Endothelial cell of umbilical vein (primary cell): ENCODE measurements around the gene SIAH3. TPM values are rescaled to one million over a fixed set of nuclear protein-coding genes. Genes with fewer than 3 reads are reported as not detected.

Source experiments
- BruUV-seq: library from RNA; stranded (reverse); fragments of 400-500 nt; replicated peaks from 2 replicates; lab custom pipeline; 2021; lab: Mats Ljungman, UMichigan
- CTCF ChIA-PET: fragments of 300-600, 350-600 bp; sonication (Branson Sonifier 250); formaldehyde crosslinking; loops from one replicate; lab custom pipeline; 2021; ENCODE audit warnings: antibody characterized with exemption, inconsistent platforms; lab: Charles Lee
- POLR2A ChIA-PET: fragments of 300-600, 350-600 bp; sonication (Branson Sonifier 250); formaldehyde crosslinking; loops from one replicate; lab custom pipeline; 2021; ENCODE audit warnings: antibody characterized with exemption, inconsistent platforms; lab: Charles Lee
- DNase-seq: peaks from one replicate; pipeline ENCODE4 v3.0.0-alpha.2; 2011; ENCODE audit warnings: low read depth, low spot score
- FAIRE-seq: peaks from 2 replicates; lab custom pipeline; 2011; peaks lifted over from hg19 to GRCh38; lab: Jason Lieb, UNC
- H2AFZ ChIP-seq: 2 replicates; pipeline ENCODE4 v1.6.0; 2012; ENCODE audit warnings: low read depth, low read length, control low read depth, inconsistent platforms
- H3K27ac ChIP-seq: 2 replicates; pipeline ENCODE4 v1.5.1; 2011; ENCODE audit warnings: low read depth, mild to moderate bottlenecking, control low read depth, low read length, moderate library complexity; ENCODE audit not compliant: insufficient read depth
- H3K27me3 ChIP-seq, 2 experiments: 2 replicates each; pipeline versions ENCODE4 v1.6.0 to v1.6.1; 2011; ENCODE audit warnings: low read length in 2 of 2, mixed read lengths in 1 of 2; ENCODE audit not compliant: control insufficient read depth in 2 of 2, insufficient read depth in 2 of 2
- H3K36me3 ChIP-seq, 2 experiments: 2 replicates in 1 of 2; 3 replicates in 1 of 2; pipeline ENCODE4 v1.5.1; 2011; ENCODE audit warnings: low read length in 2 of 2, mild to moderate bottlenecking in 1 of 2, moderate library complexity in 1 of 2; ENCODE audit not compliant: control insufficient read depth in 2 of 2, insufficient read depth in 2 of 2; ENCODE audit errors: extremely low read depth in 1 of 2
- H3K4me1 ChIP-seq: 3 replicates; pipeline ENCODE4 v1.5.1; 2011; ENCODE audit warnings: mild to moderate bottlenecking, low read length; ENCODE audit not compliant: control insufficient read depth, insufficient read depth; ENCODE audit errors: extremely low read depth
- H3K4me2 ChIP-seq: 2 replicates; pipeline ENCODE4 v1.6.1; 2011; ENCODE audit warnings: low read length, control low read depth, mixed read lengths; ENCODE audit not compliant: insufficient read depth
- H3K4me3 ChIP-seq, 3 experiments: fragments of 200-600 bp in 1 of 3; sonication (generic), shearing (Covaris generic) in 1 of 3; replicated peaks in 1 of 3; 2 replicates each; pipeline ENCODE4 v1.5.1; 2011 to 2016; ENCODE audit warnings: control low read depth in 3 of 3, low read length in 3 of 3, mild to moderate bottlenecking in 2 of 3, inconsistent platforms in 1 of 3, low read depth in 1 of 3, moderate library complexity in 1 of 3; ENCODE audit not compliant: insufficient read depth in 1 of 3
- H3K79me2 ChIP-seq: 2 replicates; pipeline ENCODE4 v1.6.0; 2012; ENCODE audit warnings: low read length, inconsistent platforms; ENCODE audit not compliant: control insufficient read depth, insufficient read depth
- H3K9ac ChIP-seq: replicated peaks from 2 replicates; pipeline ENCODE3; 2011; ENCODE audit warnings: low read length, control low read depth; ENCODE audit not compliant: insufficient read depth; ENCODE audit errors: extremely low read depth
- H3K9me1 ChIP-seq: replicated peaks from 3 replicates; pipeline ENCODE4 v1.6.0; 2011; ENCODE audit warnings: mild to moderate bottlenecking, low read length; ENCODE audit not compliant: control insufficient read depth, insufficient read depth; ENCODE audit errors: extremely low read depth
- H3K9me3 ChIP-seq: replicated peaks from 2 replicates; pipeline ENCODE4 v1.5.1; 2012; ENCODE audit warnings: low read length, inconsistent platforms; ENCODE audit not compliant: control insufficient read depth, insufficient read depth
- H4K20me1 ChIP-seq: replicated peaks from 2 replicates; pipeline ENCODE3; 2011; ENCODE audit warnings: mild to moderate bottlenecking, low read length; ENCODE audit not compliant: control insufficient read depth, insufficient read depth; ENCODE audit errors: extremely low read depth
- CTCF ChIP-seq, 2 donors: IDR thresholded peaks; 1 replicate in 1 of 2; 2 replicates in 1 of 2; pipeline ENCODE4 v1.5.1; 2011; ENCODE audit warnings: low read length in 2 of 2, mild to moderate bottlenecking in 2 of 2, moderate library complexity in 2 of 2, control low read depth in 1 of 2, inconsistent platforms in 1 of 2, low read depth in 1 of 2; ENCODE audit not compliant: insufficient read depth in 1 of 2; ENCODE audit errors: extremely low read depth in 1 of 2
- EZH2 ChIP-seq: IDR thresholded peaks from 2 replicates; pipeline ENCODE4 v1.6.1; 2012; ENCODE audit warnings: borderline replicate concordance, low read depth, mild to moderate bottlenecking, moderate library complexity, low read length, inconsistent platforms; ENCODE audit not compliant: severe bottlenecking
- FOS ChIP-seq: IDR thresholded peaks from 2 replicates; pipeline ENCODE4 v1.6.1; 2011; ENCODE audit warnings: mild to moderate bottlenecking, low read length, moderate library complexity, borderline replicate concordance; ENCODE audit not compliant: insufficient read depth
- GATA2 ChIP-seq: IDR thresholded peaks from 2 replicates; pipeline ENCODE4 v1.7.0; 2011; ENCODE audit warnings: low read depth, mild to moderate bottlenecking, moderate library complexity, mixed read lengths, low read length; ENCODE audit not compliant: insufficient read length, insufficient read depth
- JUN ChIP-seq: IDR thresholded peaks from 2 replicates; pipeline ENCODE4 v1.6.1; 2011; ENCODE audit warnings: borderline replicate concordance, low read depth; ENCODE audit not compliant: insufficient read length, insufficient read depth
- MAX ChIP-seq: IDR thresholded peaks from 2 replicates; pipeline ENCODE4 v1.6.1; 2011; ENCODE audit not compliant: insufficient read depth, insufficient read length
- MYC ChIP-seq: IDR thresholded peaks from one replicate; pipeline ENCODE4 v1.6.1; 2011; ENCODE audit warnings: mild to moderate bottlenecking, low read depth, low read length
- POLR2A ChIP-seq: IDR thresholded peaks from 2 replicates; pipeline ENCODE4 v1.6.1; 2012; ENCODE audit warnings: low read depth, mild to moderate bottlenecking, control low read depth, low read length
- POLR2AphosphoS5 ChIP-seq: IDR thresholded peaks from 2 replicates; pipeline ENCODE4 v1.6.1; 2012; ENCODE audit warnings: low read depth, mild to moderate bottlenecking, control low read depth, low read length, moderate library complexity; ENCODE audit not compliant: insufficient read depth
- dilution Hi-C: fragments of 300-500 bp; cut with MboI; formaldehyde crosslinking; loops from one replicate; pipeline ENCODE4 v1.15.0; 2019; ENCODE audit warnings: low sequenced_read_pairs; ENCODE audit not compliant: extremely low pct_ligation_motif_present
- intact Hi-C: fragments of 100-400 bp; cut with micrococcal nuclease; formaldehyde crosslinking; loops from one replicate; pipeline ENCODE4 v1.10.0; 2022
- polyA plus RNA-seq, 4 experiments: library from polyadenylated mRNA; depleted of rRNA in 3 of 4; stranded (reverse) in 3 of 4; unstranded in 1 of 4; fragments of >200 nt; gene quantifications; 2 replicates each; pipeline versions ENCODE4 v1.2.1 to v1.2.3, GENCODE V29; 2011 to 2012; ENCODE audit warnings: missing spikeins in 1 of 4
- total RNA-seq: library from RNA; stranded (reverse); gene quantifications from 2 replicates; pipeline ENCODE4 v1.2.3, GENCODE V29; 2021

The SIAH3 gene
- total and polyA plus RNA-seq, 2 donors (not counting 3 experiments of a cell fraction or from before 2014, with no cell fraction given) = 0.03 TPM; not detected in 1

GRCh38 chr13:45781553-45782326 lies 69.8 kb downstream of the SIAH3 start:
- Histone ChIP-seq H3K79me2 (no peaks in the 10 kb centered on the region), H3K4me2 (no peak overlapping the region), H3K4me3 (no peak overlapping the region), H3K27me3 (no peaks in the 10 kb centered on the region), H3K9ac (no peak overlapping the region), H3K9me1 (no peaks in the 10 kb centered on the region), H4K20me1 (no peaks in the 10 kb centered on the region), H3K36me3 (no peaks in the 10 kb centered on the region), H3K27ac (no peak overlapping the region), H2AFZ (no peak overlapping the region), H3K9me3 (no peaks in the 10 kb centered on the region), H3K4me1 (no peaks in the 10 kb centered on the region)
- TF ChIP-seq CTCF (IDR thresholded peaks at IDR 0.05; ENCODE audit: extremely low read depth in 1 of 2, insufficient read depth in 1 of 2, low read depth in 1 of 2, low read length in 2 of 2) = no peak
- TF ChIP-seq FOS = no peak
- TF ChIP-seq POLR2AphosphoS5 = no peak
- TF ChIP-seq EZH2 = no peak
- TF ChIP-seq MYC = no peak
- TF ChIP-seq POLR2A = no peak
- no peak for TF ChIP-seq MAX
- TF ChIP-seq JUN = no peak
- no peak for TF ChIP-seq GATA2
- BruUV-seq = no TSS peak
- no peak for DNase-seq
- FAIRE-seq = no peak
- CTCF ChIA-PET = no interaction called here
- POLR2A ChIA-PET = no interaction called here
- dilution Hi-C loops = no loop called here
- intact Hi-C loops = no loop called here
